ENCODE results near the gene CTNND2.

DNA sequence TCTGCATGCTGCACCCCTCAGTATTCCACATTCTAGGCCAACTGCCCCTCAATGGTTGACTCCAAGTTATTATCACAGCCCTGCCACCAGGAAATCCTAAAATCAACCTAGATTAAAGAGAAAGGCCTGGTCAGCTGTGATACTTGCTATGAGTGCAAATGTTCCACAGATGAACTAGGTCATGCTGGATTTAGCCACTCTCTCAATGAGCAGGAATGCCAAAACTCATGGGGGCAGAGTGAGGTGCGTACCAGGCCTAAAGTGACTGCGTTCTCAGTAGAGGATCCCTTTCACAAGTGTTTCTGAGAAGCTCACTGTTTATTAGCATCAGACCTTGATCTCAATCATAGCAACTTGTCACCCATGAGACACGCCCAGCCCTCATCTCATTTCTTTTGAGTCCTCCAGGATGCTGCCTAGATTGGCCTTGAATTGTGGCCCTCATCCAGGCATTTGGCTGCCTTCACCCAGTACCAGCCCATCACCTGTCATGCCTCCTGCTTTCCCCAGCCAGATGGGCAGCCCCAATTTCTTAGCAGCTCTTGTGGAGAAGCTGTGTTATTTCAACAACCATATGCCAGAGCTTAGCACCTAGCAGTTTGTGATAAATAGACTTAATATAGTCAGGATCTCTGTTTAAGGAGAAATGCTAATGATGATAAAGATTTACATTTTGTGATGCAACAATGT lies 383.9 kb downstream of the CTNND2 start:
- TF ChIP-seq YY1 (IDR thresholded peaks at IDR 0.05; ENCODE audit: insufficient read depth, insufficient read length) (no peak), SUZ12 (IDR thresholded peaks at IDR 0.05; ENCODE audit: extremely low read depth, insufficient read depth, insufficient read length) (no peak), ZNF274 (IDR thresholded peaks at IDR 0.05; ENCODE audit: low read depth, low read length) (no peak)
